Colon (tissue), 2 donors: ENCODE results near the gene STK32B.

Experiments used
- FAIRE-seq: peaks from 2 replicates; lab custom pipeline; 2012; peaks lifted over from hg19 to GRCh38; lab: Jason Lieb, UNC
- donor health status: control.
- donor health status: control.

The STK32B gene

GRCh38 chr4:5446595-5447226 is 395.4 kb downstream of the STK32B start:
- FAIRE-seq, result no peak

- FAIRE-seq, result no peak
These were observed 396.5 kb downstream of the STK32B start for GRCh38 chr4:5447755-5448154.

- FAIRE-seq, result no peak
These were observed 396.9 kb downstream of the STK32B start for GRCh38 chr4:5448221-5448620.

GRCh38 chr4:5451243-5451642 is 400.0 kb downstream of the STK32B start:
- no peak for FAIRE-seq

- no peak for FAIRE-seq
These were observed 400.9 kb downstream of the STK32B start for GRCh38 chr4:5452156-5452555.

GRCh38 chr4:5455003-5455585 is 403.8 kb downstream of the STK32B start:
- no peak for FAIRE-seq

- no peak for FAIRE-seq
These were observed 405.1 kb downstream of the STK32B start for GRCh38 chr4:5456296-5456845.

GRCh38 chr4:5458676-5459075 is 407.4 kb downstream of the STK32B start:
- no peak for FAIRE-seq

- no peak for FAIRE-seq
These were observed 408.0 kb downstream of the STK32B start for GRCh38 chr4:5459236-5459635.

- no peak for FAIRE-seq
These were observed 409.0 kb downstream of the STK32B start for GRCh38 chr4:5460106-5460801.

GRCh38 chr4:5461477-5461876 is 410.2 kb downstream of the STK32B start:
- FAIRE-seq, result no peak

GRCh38 chr4:5462254-5462835 is 411.1 kb downstream of the STK32B start:
- FAIRE-seq, result no peak

- no peak for FAIRE-seq
These were observed 411.6 kb downstream of the STK32B start for GRCh38 chr4:5462896-5463295.

GRCh38 chr4:5463361-5463760 is 412.1 kb downstream of the STK32B start:
- FAIRE-seq, result no peak

GRCh38 chr4:5463936-5464650 is 412.8 kb downstream of the STK32B start:
- FAIRE-seq, result no peak

GRCh38 chr4:5465529-5465928 is 414.2 kb downstream of the STK32B start:
- FAIRE-seq, result no peak

GRCh38 chr4:5465956-5466355 is 414.7 kb downstream of the STK32B start:
- no peak for FAIRE-seq

GRCh38 chr4:5467111-5467510 is 415.8 kb downstream of the STK32B start:
- FAIRE-seq, result no peak

- no peak for FAIRE-seq
These were observed 418.0 kb downstream of the STK32B start for GRCh38 chr4:5469151-5469775.

- no peak for FAIRE-seq
These were observed 418.6 kb downstream of the STK32B start for GRCh38 chr4:5469861-5470260.

- no peak for FAIRE-seq
These were observed 419.3 kb downstream of the STK32B start for GRCh38 chr4:5470318-5471198.
